Measurements from ENCODE around the gene CACTIN. TPM values are rescaled to one million over a fixed set of nuclear protein-coding genes. Genes with fewer than 3 reads are reported as not detected.

Gene CACTIN
- total RNA-seq, 1 experiment from 2014 or later, result 36.3 TPM

DNA sequence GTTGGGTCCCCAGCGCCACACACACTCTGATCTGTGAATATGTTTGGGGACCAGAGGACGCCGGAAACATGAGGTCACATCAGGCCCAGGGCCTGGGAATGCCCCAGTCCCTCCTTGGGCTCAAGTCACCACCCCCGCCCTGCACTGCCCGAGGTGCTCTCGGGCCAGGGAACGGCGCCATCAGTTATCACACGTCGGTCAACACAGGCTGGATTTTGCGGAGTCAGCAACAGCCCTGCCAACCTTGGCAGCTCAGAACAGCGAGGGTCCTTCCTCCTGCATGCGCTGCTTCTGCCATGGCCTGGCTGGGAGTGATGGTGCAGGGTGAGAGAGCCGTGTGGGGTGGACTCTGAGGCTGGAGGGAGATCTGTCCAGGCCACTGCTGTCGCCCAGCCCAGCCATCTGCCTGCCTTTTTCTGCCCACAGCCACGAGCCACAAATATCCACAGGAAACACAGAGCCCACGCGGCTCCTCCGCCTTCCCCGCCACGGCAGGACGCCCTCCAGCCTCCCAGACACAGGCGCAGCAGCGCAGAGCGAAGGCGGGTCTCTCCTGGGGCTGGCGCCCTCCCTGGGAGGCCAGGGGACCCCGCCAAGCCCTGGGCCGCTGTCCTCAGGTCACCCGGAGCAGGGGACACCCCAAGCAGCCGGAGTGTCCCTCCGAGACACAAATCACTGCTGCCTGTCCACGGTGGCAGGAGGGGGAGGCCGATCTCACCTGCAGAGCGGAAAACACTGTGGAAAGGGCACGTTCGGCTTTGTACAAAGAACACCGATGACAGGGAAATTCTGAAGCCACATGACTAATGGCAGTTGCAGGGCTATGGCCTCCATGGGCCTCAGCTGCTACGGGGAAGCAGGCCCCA, 31.6 kb upstream of the CACTIN start:
- intact Hi-C loops (cut with micrococcal nuclease; ENCODE audit: unreplicated experiment), result loop anchor here (10.0 kb wide), 1 partner anchor 157 kb away; no protein-coding TSS in a partner anchor
- CTCF ChIA-PET, result no interaction called here
- POLR2A ChIA-PET (ENCODE audit: low non-redundant PET), result no interaction called here
- Histone ChIP-seq H3K27me3 (replicated peaks; ENCODE audit: insufficient read depth, low read depth, low read length, poor library complexity) (no peaks in the 10 kb centered on the region), H3K36me3 (ENCODE audit: insufficient read depth, low read length, poor library complexity, severe bottlenecking) (peaks cover 5% of the 10 kb centered on the region), H3K4me3 (ENCODE audit: low read depth, low read length, poor library complexity, severe bottlenecking) (no peak overlapping the region), H3K4me1 (ENCODE audit: insufficient read depth, low read length, poor library complexity, severe bottlenecking) (peaks cover 11% of the 10 kb centered on the region), H3K9me3 (ENCODE audit: low read depth, low read length, poor library complexity, severe bottlenecking) (no peaks in the 10 kb centered on the region), H3K27ac (ENCODE audit: low read depth, low read length, poor library complexity, severe bottlenecking) (no peak overlapping the region)
- DNase-seq (ENCODE audit: low spot score), result no peak
- TF ChIP-seq EZH2 (IDR thresholded peaks at IDR 0.05; ENCODE audit: borderline replicate concordance, low read depth, low read length, poor library complexity, severe bottlenecking), result no peak
- TF ChIP-seq, protein P1, sequence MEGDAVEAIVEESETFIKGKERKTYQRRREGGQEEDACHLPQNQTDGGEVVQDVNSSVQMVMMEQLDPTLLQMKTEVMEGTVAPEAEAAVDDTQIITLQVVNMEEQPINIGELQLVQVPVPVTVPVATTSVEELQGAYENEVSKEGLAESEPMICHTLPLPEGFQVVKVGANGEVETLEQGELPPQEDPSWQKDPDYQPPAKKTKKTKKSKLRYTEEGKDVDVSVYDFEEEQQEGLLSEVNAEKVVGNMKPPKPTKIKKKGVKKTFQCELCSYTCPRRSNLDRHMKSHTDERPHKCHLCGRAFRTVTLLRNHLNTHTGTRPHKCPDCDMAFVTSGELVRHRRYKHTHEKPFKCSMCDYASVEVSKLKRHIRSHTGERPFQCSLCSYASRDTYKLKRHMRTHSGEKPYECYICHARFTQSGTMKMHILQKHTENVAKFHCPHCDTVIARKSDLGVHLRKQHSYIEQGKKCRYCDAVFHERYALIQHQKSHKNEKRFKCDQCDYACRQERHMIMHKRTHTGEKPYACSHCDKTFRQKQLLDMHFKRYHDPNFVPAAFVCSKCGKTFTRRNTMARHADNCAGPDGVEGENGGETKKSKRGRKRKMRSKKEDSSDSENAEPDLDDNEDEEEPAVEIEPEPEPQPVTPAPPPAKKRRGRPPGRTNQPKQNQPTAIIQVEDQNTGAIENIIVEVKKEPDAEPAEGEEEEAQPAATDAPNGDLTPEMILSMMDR (conservative IDR thresholded peaks at IDR 0.05; ENCODE audit: low read depth, low read length), result no peak
- no TSS peak for BruUV-seq (replicated peaks)

DNA sequence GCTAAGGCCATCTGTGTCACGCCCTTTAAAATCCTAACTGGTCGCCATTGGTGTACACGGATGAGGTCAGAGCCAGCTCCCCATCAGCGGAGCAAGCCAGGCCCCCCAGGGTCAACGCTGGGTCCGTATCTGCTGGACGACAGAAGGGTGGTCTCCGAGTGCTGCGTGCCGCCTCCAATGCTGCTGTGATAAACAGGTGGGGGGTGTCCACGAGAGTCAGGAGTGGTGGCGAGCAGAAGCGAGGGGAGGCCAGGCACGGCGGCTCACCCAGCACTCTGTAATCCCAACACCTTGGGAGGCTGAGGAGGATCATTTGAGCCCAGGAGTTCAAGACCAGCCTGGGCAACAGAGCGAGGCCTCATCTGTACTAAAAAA, 30.8 kb upstream of the CACTIN start:
- intact Hi-C loops (cut with micrococcal nuclease; ENCODE audit: unreplicated experiment), result loop anchor here (10.0 kb wide), 1 partner anchor 157 kb away; no protein-coding TSS in a partner anchor
- CTCF ChIA-PET, result no interaction called here
- H3K4me3 ChIP-seq (ENCODE audit: low read depth, low read length, poor library complexity, severe bottlenecking), result no peak overlapping the region
- H3K4me1 ChIP-seq (ENCODE audit: insufficient read depth, low read length, poor library complexity, severe bottlenecking), result peaks cover 11% of the 10 kb centered on the region
- no peak overlapping the region for H3K27ac ChIP-seq (ENCODE audit: low read depth, low read length, poor library complexity, severe bottlenecking)
- peaks cover 10% of the 10 kb centered on the region for H3K36me3 ChIP-seq (ENCODE audit: insufficient read depth, low read length, poor library complexity, severe bottlenecking)
- no peak for TF ChIP-seq EZH2 (IDR thresholded peaks at IDR 0.05; ENCODE audit: borderline replicate concordance, low read depth, low read length, poor library complexity, severe bottlenecking)
- TF ChIP-seq, protein P1 (conservative IDR thresholded peaks at IDR 0.05; ENCODE audit: low read depth, low read length), result no peak
- DNase-seq (ENCODE audit: low spot score), result no peak
- H3K9me3 ChIP-seq (ENCODE audit: low read depth, low read length, poor library complexity, severe bottlenecking), result no peaks in the 10 kb centered on the region
- no peaks in the 10 kb centered on the region for H3K27me3 ChIP-seq (replicated peaks; ENCODE audit: insufficient read depth, low read depth, low read length, poor library complexity)
- POLR2A ChIA-PET (ENCODE audit: low non-redundant PET), result no interaction called here
- BruUV-seq (replicated peaks), result no TSS peak

DNA sequence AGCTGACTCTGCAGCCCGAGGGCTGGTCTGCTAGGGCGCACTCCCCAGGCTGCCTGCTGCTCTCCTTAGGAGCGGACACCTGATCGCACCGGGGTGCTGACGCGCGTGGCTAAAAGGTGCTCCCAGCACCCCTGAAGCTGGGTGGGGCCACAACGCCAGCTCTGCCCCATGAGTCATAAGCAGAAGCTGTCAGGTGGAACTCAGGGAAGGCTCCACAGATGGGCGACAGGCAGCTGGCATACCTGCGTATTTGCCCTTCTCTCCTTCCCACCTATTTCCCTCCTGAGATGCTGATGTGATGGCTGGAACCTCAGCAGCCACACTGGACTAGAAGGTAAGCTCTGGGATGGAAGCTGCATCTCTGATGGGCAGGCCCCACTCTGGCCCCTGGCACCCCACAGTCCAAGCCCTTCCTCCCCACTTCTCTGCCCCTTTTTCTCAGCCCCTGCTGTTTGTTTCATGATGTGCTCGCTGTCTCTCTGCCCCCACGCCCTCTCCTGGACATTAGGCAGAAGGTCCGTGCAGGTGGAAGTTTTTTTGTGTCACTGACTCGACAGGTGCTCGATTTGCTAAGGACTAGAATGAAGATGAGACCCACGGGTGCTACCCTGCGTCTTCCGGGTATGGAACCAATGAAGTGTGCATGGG, 30.3 kb upstream of the CACTIN start:
- TF ChIP-seq EZH2 (IDR thresholded peaks at IDR 0.05; ENCODE audit: borderline replicate concordance, low read depth, low read length, poor library complexity, severe bottlenecking), result no peak
- TF ChIP-seq, protein P1 (conservative IDR thresholded peaks at IDR 0.05; ENCODE audit: low read depth, low read length), result no peak
- ChIA-PET POLR2A (ENCODE audit: low non-redundant PET) (no interaction called here), CTCF (no interaction called here)
- H3K36me3 ChIP-seq (ENCODE audit: insufficient read depth, low read length, poor library complexity, severe bottlenecking), result peaks cover 10% of the 10 kb centered on the region
- intact Hi-C loops (cut with micrococcal nuclease; ENCODE audit: unreplicated experiment), result loop anchor here (10.0 kb wide), 1 partner anchor 158 kb away; no protein-coding TSS in a partner anchor
- peaks cover 11% of the 10 kb centered on the region for H3K4me1 ChIP-seq (ENCODE audit: insufficient read depth, low read length, poor library complexity, severe bottlenecking)
- H3K27ac ChIP-seq (ENCODE audit: low read depth, low read length, poor library complexity, severe bottlenecking), result peak overlapping the region; percentile 53
- no peaks in the 10 kb centered on the region for H3K9me3 ChIP-seq (ENCODE audit: low read depth, low read length, poor library complexity, severe bottlenecking)
- H3K27me3 ChIP-seq (replicated peaks; ENCODE audit: insufficient read depth, low read depth, low read length, poor library complexity), result no peaks in the 10 kb centered on the region
- no TSS peak for BruUV-seq (replicated peaks)
- DNase-seq (ENCODE audit: low spot score), result no peak
- no peak overlapping the region for H3K4me3 ChIP-seq (ENCODE audit: low read depth, low read length, poor library complexity, severe bottlenecking)

Measured in A673 (cell line).